PFSK-1 (cell line): ENCODE measurements around the gene ECHS1.

ENCODE experiments used
- FOXP2 ChIP-seq: optimal IDR thresholded peaks from 2 replicates; pipeline ENCODE3; 2011; ENCODE audit warnings: borderline replicate concordance, control low read depth, inconsistent platforms; ENCODE audit not compliant: insufficient read depth; ENCODE audit errors: extremely low read length, extremely low read depth
- POLR2AphosphoS5 ChIP-seq: IDR thresholded peaks from 2 replicates; pipeline ENCODE4 v1.6.1; 2012; ENCODE audit warnings: low read depth, mild to moderate bottlenecking, control low read depth, low read length, moderate library complexity
- REST ChIP-seq, 2 experiments: IDR thresholded peaks; 2 replicates each; pipeline versions ENCODE4 v1.6.1 to v1.8.0; 2011 to 2012; ENCODE audit warnings: low read depth in 2 of 2, low read length in 2 of 2, control low read depth in 1 of 2, inconsistent platforms in 1 of 2, mild to moderate bottlenecking in 1 of 2, moderate library complexity in 1 of 2; ENCODE audit not compliant: insufficient read depth in 1 of 2

GRCh38 chr10:133316732-133317131, 56.4 kb downstream of the ECHS1 start:
- TF ChIP-seq FOXP2 (no peak), POLR2AphosphoS5 (no peak), REST (IDR thresholded peaks at IDR 0.05; ENCODE audit: insufficient read depth in 1 of 2, low read depth in 2 of 2, low read length in 2 of 2) (no peak)
